Measurements from ENCODE around the gene SLC7A1.

SLC7A1 gene

GRCh38 chr13:29583073-29583785, 12.3 kb downstream of the SLC7A1 start:
- DNase-seq (ENCODE audit: low read depth in 2 of 2, low spot score in 1 of 2): no peak

GRCh38 chr13:29582171-29582570, 13.3 kb downstream of the SLC7A1 start:
- no peak for DNase-seq (ENCODE audit: low read depth in 2 of 2, low spot score in 1 of 2)

- DNase-seq (ENCODE audit: low read depth in 2 of 2, low spot score in 1 of 2): no peak
Observed at GRCh38 chr13:29581666-29582065, 13.8 kb downstream of the SLC7A1 start.

GRCh38 chr13:29579094-29579493, 16.4 kb downstream of the SLC7A1 start:
- no peak for DNase-seq (ENCODE audit: low read depth in 2 of 2, low spot score in 1 of 2)

- no peak for DNase-seq (ENCODE audit: low read depth in 2 of 2, low spot score in 1 of 2)
Observed at GRCh38 chr13:29578300-29579085, 17.0 kb downstream of the SLC7A1 start.

GRCh38 chr13:29577136-29578051, 18.1 kb downstream of the SLC7A1 start:
- DNase-seq (ENCODE audit: low read depth in 2 of 2, low spot score in 1 of 2): no peak

GRCh38 chr13:29576581-29576980, 18.9 kb downstream of the SLC7A1 start:
- no peak for DNase-seq (ENCODE audit: low read depth in 2 of 2, low spot score in 1 of 2)

- no peak for DNase-seq (ENCODE audit: low read depth in 2 of 2, low spot score in 1 of 2)
Observed at GRCh38 chr13:29575098-29575497, 20.4 kb downstream of the SLC7A1 start.

GRCh38 chr13:29573190-29573589, 22.3 kb downstream of the SLC7A1 start:
- no peak for DNase-seq (ENCODE audit: low read depth in 2 of 2, low spot score in 1 of 2)

- DNase-seq (ENCODE audit: low read depth in 2 of 2, low spot score in 1 of 2): no peak
Observed at GRCh38 chr13:29572575-29572974, 22.9 kb downstream of the SLC7A1 start.

GRCh38 chr13:29571876-29572570, 23.5 kb downstream of the SLC7A1 start:
- DNase-seq (ENCODE audit: low read depth in 2 of 2, low spot score in 1 of 2): no peak

- no peak for DNase-seq (ENCODE audit: low read depth in 2 of 2, low spot score in 1 of 2)
Observed at GRCh38 chr13:29570051-29570654, 25.3 kb downstream of the SLC7A1 start.

- no peak for DNase-seq (ENCODE audit: low read depth in 2 of 2, low spot score in 1 of 2)
Observed at GRCh38 chr13:29569253-29570050, 26.0 kb downstream of the SLC7A1 start.

- no peak for DNase-seq (ENCODE audit: low read depth in 2 of 2, low spot score in 1 of 2)
Observed at GRCh38 chr13:29568731-29569130, 26.8 kb downstream of the SLC7A1 start.

- no peak for DNase-seq (ENCODE audit: low read depth in 2 of 2, low spot score in 1 of 2)
Observed at GRCh38 chr13:29567411-29567810, 28.1 kb downstream of the SLC7A1 start.

- no peak for DNase-seq (ENCODE audit: low read depth in 2 of 2, low spot score in 1 of 2)
Observed at GRCh38 chr13:29566206-29566605, 29.3 kb downstream of the SLC7A1 start.

GRCh38 chr13:29564818-29565217, 30.7 kb downstream of the SLC7A1 start:
- no peak for DNase-seq (ENCODE audit: low read depth in 2 of 2, low spot score in 1 of 2)

GRCh38 chr13:29564373-29564772, 31.1 kb downstream of the SLC7A1 start:
- DNase-seq (ENCODE audit: low read depth in 2 of 2, low spot score in 1 of 2): no peak

GRCh38 chr13:29563941-29564340, 31.5 kb downstream of the SLC7A1 start:
- no peak for DNase-seq (ENCODE audit: low read depth in 2 of 2, low spot score in 1 of 2)
